Vagina (tissue), 2 donors: ENCODE results near the gene CETP.

Source experiments
- POLR2AphosphoS5 ChIP-seq, 2 donors: sonication (generic); formaldehyde crosslinking; IDR thresholded peaks; one replicate each; pipeline ENCODE4 v1.9.0; 2017; ENCODE audit warnings: antibody characterized with exemption in 2 of 2, mild to moderate bottlenecking in 2 of 2, low read depth in 1 of 2; ENCODE audit not compliant: insufficient read depth in 1 of 2
- TF ChIP-seq, protein P1 (sequence below), 3 experiments: fragments of 450-650 bp in 2 of 3; fragments of 200-600 bp in 1 of 3; sonication (generic) in 1 of 3; IDR thresholded peaks; one replicate each; pipeline ENCODE4 v1.5.1; 2017 to 2019; ENCODE audit warnings: antibody characterized with exemption in 3 of 3, mild to moderate bottlenecking in 2 of 3, moderate library complexity in 2 of 3

DNA sequence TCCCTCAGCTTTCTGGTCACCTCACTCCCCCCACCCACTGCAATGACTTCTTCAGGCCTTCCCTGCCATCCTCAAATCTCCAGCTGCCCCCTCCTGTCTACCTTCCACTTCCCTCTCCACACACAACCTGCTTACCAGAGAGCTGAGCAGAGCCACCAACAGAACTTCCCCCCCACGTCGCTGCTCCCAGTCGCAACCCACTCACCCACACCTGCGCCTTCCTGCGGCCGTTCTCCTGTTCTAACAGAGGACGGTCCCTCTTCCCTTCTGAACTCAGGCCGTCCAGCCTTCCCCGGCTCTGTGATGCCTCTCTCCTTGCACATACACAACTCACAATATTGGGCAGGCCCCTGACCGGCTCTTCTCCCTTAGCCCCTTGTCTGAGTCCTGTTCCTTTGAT, 14.0 kb downstream of the CETP start:
- TF ChIP-seq, protein P1, sequence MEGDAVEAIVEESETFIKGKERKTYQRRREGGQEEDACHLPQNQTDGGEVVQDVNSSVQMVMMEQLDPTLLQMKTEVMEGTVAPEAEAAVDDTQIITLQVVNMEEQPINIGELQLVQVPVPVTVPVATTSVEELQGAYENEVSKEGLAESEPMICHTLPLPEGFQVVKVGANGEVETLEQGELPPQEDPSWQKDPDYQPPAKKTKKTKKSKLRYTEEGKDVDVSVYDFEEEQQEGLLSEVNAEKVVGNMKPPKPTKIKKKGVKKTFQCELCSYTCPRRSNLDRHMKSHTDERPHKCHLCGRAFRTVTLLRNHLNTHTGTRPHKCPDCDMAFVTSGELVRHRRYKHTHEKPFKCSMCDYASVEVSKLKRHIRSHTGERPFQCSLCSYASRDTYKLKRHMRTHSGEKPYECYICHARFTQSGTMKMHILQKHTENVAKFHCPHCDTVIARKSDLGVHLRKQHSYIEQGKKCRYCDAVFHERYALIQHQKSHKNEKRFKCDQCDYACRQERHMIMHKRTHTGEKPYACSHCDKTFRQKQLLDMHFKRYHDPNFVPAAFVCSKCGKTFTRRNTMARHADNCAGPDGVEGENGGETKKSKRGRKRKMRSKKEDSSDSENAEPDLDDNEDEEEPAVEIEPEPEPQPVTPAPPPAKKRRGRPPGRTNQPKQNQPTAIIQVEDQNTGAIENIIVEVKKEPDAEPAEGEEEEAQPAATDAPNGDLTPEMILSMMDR (IDR thresholded peaks at IDR 0.05): no peak
- no peak for TF ChIP-seq POLR2AphosphoS5 (IDR thresholded peaks at IDR 0.05; ENCODE audit: insufficient read depth in 1 of 2, low read depth in 1 of 2)
